H9 (cell line): Measurements from ENCODE around the gene XXYLT1. TPM values are rescaled to one million over a fixed set of nuclear protein-coding genes. Genes with fewer than 3 reads are reported as not detected.

Source experiments
- DNase-seq: peaks from one replicate; pipeline ENCODE4 v3.0.0-alpha.2; 2017
- H2AFZ ChIP-seq: one replicate; pipeline ENCODE4 v1.6.1; 2013; ENCODE audit warnings: mild to moderate bottlenecking, low read length, control low read depth, moderate library complexity
- H2AK5ac ChIP-seq: 2 replicates; pipeline ENCODE4 v1.6.1; 2013; ENCODE audit warnings: low read length, control low read depth, mixed read lengths; ENCODE audit not compliant: insufficient read length
- H2BK120ac ChIP-seq: one replicate; pipeline ENCODE4 v1.6.1; 2013; ENCODE audit warnings: low read depth, mild to moderate bottlenecking, low read length, control low read depth, inconsistent platforms; ENCODE audit not compliant: poor library complexity, severe bottlenecking
- H2BK12ac ChIP-seq: 2 replicates; pipeline ENCODE4 v1.6.1; 2013; ENCODE audit warnings: low read length, control low read depth, mixed read lengths, low read depth; ENCODE audit not compliant: insufficient read length
- H2BK15ac ChIP-seq: 2 replicates; pipeline ENCODE4 v1.6.1; 2013; ENCODE audit warnings: low read depth, low read length, control low read depth
- H2BK20ac ChIP-seq: one replicate; pipeline ENCODE4 v1.6.1; 2013; ENCODE audit warnings: low read depth, mild to moderate bottlenecking, low read length, control low read depth, inconsistent platforms; ENCODE audit not compliant: poor library complexity, severe bottlenecking
- H2BK5ac ChIP-seq: 2 replicates; pipeline ENCODE4 v1.6.1; 2013; ENCODE audit warnings: low read length, control low read depth, mixed read lengths; ENCODE audit not compliant: insufficient read length
- H3K14ac ChIP-seq: 2 replicates; pipeline ENCODE4 v1.6.1; 2013; ENCODE audit warnings: low read length, control low read depth; ENCODE audit not compliant: insufficient read depth
- H3K18ac ChIP-seq: 2 replicates; pipeline ENCODE4 v1.6.1; 2013; ENCODE audit warnings: low read depth, mild to moderate bottlenecking, mixed read lengths, low read length, control low read depth; ENCODE audit not compliant: insufficient read length
- H3K23ac ChIP-seq: 2 replicates; pipeline ENCODE4 v1.6.1; 2013; ENCODE audit warnings: low read length, control low read depth, mixed read lengths, low read depth; ENCODE audit not compliant: insufficient read length
- H3K23me2 ChIP-seq: 2 replicates; pipeline ENCODE4 v1.6.1; 2013; ENCODE audit warnings: low read depth, mild to moderate bottlenecking, mixed read lengths, low read length, control low read depth; ENCODE audit not compliant: insufficient read length, poor library complexity, severe bottlenecking
- H3K27ac ChIP-seq: 2 replicates; pipeline ENCODE4 v1.5.1; 2013; ENCODE audit warnings: low read length, control low read depth, mixed read lengths, low read depth; ENCODE audit not compliant: insufficient read length
- H3K27me3 ChIP-seq: 2 replicates; pipeline ENCODE4 v1.6.1; 2013; ENCODE audit warnings: low read length, control low read depth, inconsistent platforms; ENCODE audit not compliant: insufficient read depth
- H3K4ac ChIP-seq: 2 replicates; pipeline ENCODE4 v1.6.1; 2013; ENCODE audit warnings: low read depth, mild to moderate bottlenecking, control low read depth, inconsistent platforms, low read length, moderate library complexity
- H3K4me1 ChIP-seq: 2 replicates; pipeline ENCODE4 v1.6.1; 2013; ENCODE audit warnings: low read length, control low read depth, inconsistent platforms; ENCODE audit not compliant: insufficient read depth
- H3K4me2 ChIP-seq: 2 replicates; pipeline ENCODE4 v1.6.1; 2013; ENCODE audit warnings: low read length, control low read depth, mixed read lengths; ENCODE audit not compliant: insufficient read length, insufficient read depth
- H3K56ac ChIP-seq: 2 replicates; pipeline ENCODE4 v1.6.1; 2013; ENCODE audit warnings: low read depth, mild to moderate bottlenecking, mixed read lengths, low read length, control low read depth; ENCODE audit not compliant: insufficient read length
- H3K79me1 ChIP-seq: 2 replicates; pipeline ENCODE4 v1.6.1; 2013; ENCODE audit warnings: low read depth, mild to moderate bottlenecking, moderate library complexity, low read length, control low read depth, inconsistent platforms; ENCODE audit not compliant: insufficient read depth, poor library complexity, severe bottlenecking
- H3K79me2 ChIP-seq: 2 replicates; pipeline ENCODE4 v1.6.1; 2013; ENCODE audit warnings: low read length, control low read depth, inconsistent platforms; ENCODE audit not compliant: insufficient read depth
- H3K9ac ChIP-seq: 2 replicates; pipeline ENCODE4 v1.6.1; 2013; ENCODE audit warnings: low read length, control low read depth, mixed read lengths; ENCODE audit not compliant: insufficient read length; ENCODE audit errors: extremely low read depth
- H3K9me3 ChIP-seq: one replicate; pipeline ENCODE4 v1.6.1; 2013; ENCODE audit warnings: low read depth, low read length, inconsistent platforms; ENCODE audit not compliant: control insufficient read depth
- H3T11ph ChIP-seq: one replicate; pipeline ENCODE4 v1.6.1; 2013; ENCODE audit warnings: mild to moderate bottlenecking, low read length, control low read depth, inconsistent platforms
- H4K20me1 ChIP-seq: one replicate; pipeline ENCODE4 v1.6.1; 2013; ENCODE audit not compliant: control insufficient read depth, insufficient read length, insufficient read depth
- H4K5ac ChIP-seq: 2 replicates; pipeline ENCODE4 v1.6.1; 2013; ENCODE audit warnings: low read depth, mild to moderate bottlenecking, mixed read lengths, low read length, control low read depth; ENCODE audit not compliant: insufficient read length
- H4K8ac ChIP-seq: replicated peaks from 2 replicates; pipeline ENCODE4 v1.6.1; 2013; ENCODE audit warnings: low read length, control low read depth, mixed read lengths, low read depth; ENCODE audit not compliant: insufficient read length
- H4K91ac ChIP-seq: 2 replicates; pipeline ENCODE4 v1.6.1; 2013; ENCODE audit warnings: low read depth, mild to moderate bottlenecking, moderate library complexity, mixed read lengths, low read length, control low read depth; ENCODE audit not compliant: insufficient read length
- H3K27ac Mint-ChIP-seq, 3 experiments: 2 replicates in 2 of 3; 3 replicates in 1 of 3; pipeline ENCODE4 v1.8.0; 2020 to 2021; ENCODE audit warnings: mixed read lengths in 3 of 3, mild to moderate bottlenecking in 1 of 3, moderate library complexity in 1 of 3
- H3K27me3 Mint-ChIP-seq: 2 replicates; pipeline ENCODE4 v1.8.0; 2021; ENCODE audit warnings: low read depth, mild to moderate bottlenecking, moderate library complexity, mixed read lengths
- H3K36me3 Mint-ChIP-seq, 3 experiments: 2 replicates in 2 of 3; 3 replicates in 1 of 3; pipeline ENCODE4 v1.8.0; 2020 to 2021; ENCODE audit warnings: low read depth in 3 of 3, mixed read lengths in 3 of 3; ENCODE audit not compliant: insufficient read depth in 1 of 3
- H3K4me1 Mint-ChIP-seq, 2 experiments: 2 replicates each; pipeline ENCODE4 v1.8.0; 2020; ENCODE audit warnings: mixed read lengths in 2 of 2
- H3K4me3 Mint-ChIP-seq, 2 experiments: 2 replicates in 1 of 2; 3 replicates in 1 of 2; pipeline ENCODE4 v1.8.0; 2020 to 2021; ENCODE audit warnings: mild to moderate bottlenecking in 2 of 2, mixed read lengths in 2 of 2, moderate library complexity in 1 of 2
- H3K9me3 Mint-ChIP-seq, 2 experiments: 2 replicates in 1 of 2; 3 replicates in 1 of 2; pipeline ENCODE4 v1.8.0; 2020; ENCODE audit warnings: mild to moderate bottlenecking in 2 of 2, mixed read lengths in 2 of 2, moderate library complexity in 1 of 2
- WGBS: extraction: QIAGEN DNeasy Blood & Tissue Kit; methylation state at CpG from one replicate; pipeline ENCODE4 v1.1.7; 2013; ENCODE audit warnings: missing lambda C conversion rate, low lambda C conversion rate, mixed read lengths; ENCODE audit not compliant: insufficient read length; ENCODE audit errors: extremely low coverage; 5-methylcytosine and 5-hydroxymethylcytosine counted together
- total RNA-seq: library from RNA; stranded (reverse); gene quantifications from 2 replicates; pipeline ENCODE4 v1.2.1, GENCODE V29; 2021
- TF ChIP-seq, protein P1 (sequence below): fragments of 200-600 bp; sonication (generic); conservative IDR thresholded peaks from 3 replicates; pipeline ENCODE4 v1.8.0; 2021; ENCODE audit warnings: antibody characterized with exemption, mild to moderate bottlenecking

The XXYLT1 gene
- total RNA-seq, 1 experiment from 2014 or later, result 22.7 TPM

GRCh38 chr3:195285372-195285771, 14.4 kb upstream of the XXYLT1 start:
- no peak overlapping the region for H2AK5ac ChIP-seq
- H3K27ac ChIP-seq, result no peak overlapping the region
- H3K56ac ChIP-seq, result no peak overlapping the region
- TF ChIP-seq, protein P1, sequence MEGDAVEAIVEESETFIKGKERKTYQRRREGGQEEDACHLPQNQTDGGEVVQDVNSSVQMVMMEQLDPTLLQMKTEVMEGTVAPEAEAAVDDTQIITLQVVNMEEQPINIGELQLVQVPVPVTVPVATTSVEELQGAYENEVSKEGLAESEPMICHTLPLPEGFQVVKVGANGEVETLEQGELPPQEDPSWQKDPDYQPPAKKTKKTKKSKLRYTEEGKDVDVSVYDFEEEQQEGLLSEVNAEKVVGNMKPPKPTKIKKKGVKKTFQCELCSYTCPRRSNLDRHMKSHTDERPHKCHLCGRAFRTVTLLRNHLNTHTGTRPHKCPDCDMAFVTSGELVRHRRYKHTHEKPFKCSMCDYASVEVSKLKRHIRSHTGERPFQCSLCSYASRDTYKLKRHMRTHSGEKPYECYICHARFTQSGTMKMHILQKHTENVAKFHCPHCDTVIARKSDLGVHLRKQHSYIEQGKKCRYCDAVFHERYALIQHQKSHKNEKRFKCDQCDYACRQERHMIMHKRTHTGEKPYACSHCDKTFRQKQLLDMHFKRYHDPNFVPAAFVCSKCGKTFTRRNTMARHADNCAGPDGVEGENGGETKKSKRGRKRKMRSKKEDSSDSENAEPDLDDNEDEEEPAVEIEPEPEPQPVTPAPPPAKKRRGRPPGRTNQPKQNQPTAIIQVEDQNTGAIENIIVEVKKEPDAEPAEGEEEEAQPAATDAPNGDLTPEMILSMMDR, result no peak
- H2BK120ac ChIP-seq, result no peak overlapping the region
- no peak overlapping the region for H3K27ac Mint-ChIP-seq
- no peak overlapping the region for H3K4me3 Mint-ChIP-seq
- H3K9me3 ChIP-seq, result no peaks in the 10 kb centered on the region
- no peaks in the 10 kb centered on the region for H4K20me1 ChIP-seq
- no peak overlapping the region for H2AFZ ChIP-seq
- no peak overlapping the region for H3K14ac ChIP-seq
- no peaks in the 10 kb centered on the region for H3K79me1 ChIP-seq
- no peak for DNase-seq
- H2BK5ac ChIP-seq, result no peak overlapping the region
- H2BK15ac ChIP-seq, result no peak overlapping the region
- H3K27me3 Mint-ChIP-seq, result no peaks in the 10 kb centered on the region
- no peaks in the 10 kb centered on the region for H3K79me2 ChIP-seq
- H3K23me2 ChIP-seq, result no peaks in the 10 kb centered on the region
- H3K36me3 Mint-ChIP-seq, result peaks cover 0 to 25% (median 18%) of the 10 kb centered on the region in 3 experiments; a peak in 5 of 7 replicates
- no peak overlapping the region for H3T11ph ChIP-seq
- no peak overlapping the region for H3K18ac ChIP-seq
- no peak overlapping the region for H3K4ac ChIP-seq
- no CpG with 5 or more reads among the region's 3 CpGs for WGBS
- no peak overlapping the region for H4K91ac ChIP-seq
- H3K9ac ChIP-seq, result no peak overlapping the region
- no peak overlapping the region for H4K5ac ChIP-seq
- H4K8ac ChIP-seq, result no peak overlapping the region
- no peaks in the 10 kb centered on the region for H3K4me1 Mint-ChIP-seq
- H3K4me1 ChIP-seq, result no peaks in the 10 kb centered on the region
- no peak overlapping the region for H3K23ac ChIP-seq
- no peak overlapping the region for H2BK20ac ChIP-seq
- no peak overlapping the region for H2BK12ac ChIP-seq
- H3K4me2 ChIP-seq, result no peak overlapping the region
- H3K27me3 ChIP-seq, result no peaks in the 10 kb centered on the region
- H3K9me3 Mint-ChIP-seq, result no peaks in the 10 kb centered on the region
